Erythroblast (primary cell): ENCODE measurements around the gene CCDC137.

ENCODE experiments used
- GATA1 ChIP-seq: IDR thresholded peaks from 2 replicates; pipeline ENCODE4 v1.6.1; 2011; ENCODE audit warnings: low read depth, mild to moderate bottlenecking, control low read depth, low read length, moderate library complexity
- POLR2A ChIP-seq: IDR thresholded peaks from 2 replicates; pipeline ENCODE4 v1.6.1; 2011; ENCODE audit warnings: mild to moderate bottlenecking, low read length

- TF ChIP-seq POLR2A = no peak
- no peak for TF ChIP-seq GATA1
Observed at GRCh38 chr17:81644976-81645952, 21.3 kb upstream of the CCDC137 start.
